Fibroblast of skin of abdomen (primary cell): ENCODE results near the gene TMEM130.

Experiments used
- DNase-seq: peaks from one replicate; pipeline ENCODE4 v3.0.0-alpha.2; 2013

Gene TMEM130

GRCh38 chr7:98807068-98808048 is 62.5 kb downstream of the TMEM130 start:
- peak; percentile 41 for DNase-seq

GRCh38 chr7:98805956-98806838 is 63.6 kb downstream of the TMEM130 start:
- no peak for DNase-seq

- no peak for DNase-seq
These were observed 67.1 kb downstream of the TMEM130 start for GRCh38 chr7:98802781-98803110.

- DNase-seq, result peak; percentile 85
These were observed 67.6 kb downstream of the TMEM130 start for GRCh38 chr7:98802088-98802780.

- DNase-seq, result no peak
These were observed 68.8 kb downstream of the TMEM130 start for GRCh38 chr7:98800996-98801395.

GRCh38 chr7:98797150-98797549 is 72.7 kb downstream of the TMEM130 start:
- no peak for DNase-seq
